Measurements from ENCODE around the gene STX12.
"Not testable (repeated sequence)": the region's sequence is repeated elsewhere in the genome, so short reads cannot be mapped to it uniquely, and the experiment has no call there.

STX12 gene

DNA sequence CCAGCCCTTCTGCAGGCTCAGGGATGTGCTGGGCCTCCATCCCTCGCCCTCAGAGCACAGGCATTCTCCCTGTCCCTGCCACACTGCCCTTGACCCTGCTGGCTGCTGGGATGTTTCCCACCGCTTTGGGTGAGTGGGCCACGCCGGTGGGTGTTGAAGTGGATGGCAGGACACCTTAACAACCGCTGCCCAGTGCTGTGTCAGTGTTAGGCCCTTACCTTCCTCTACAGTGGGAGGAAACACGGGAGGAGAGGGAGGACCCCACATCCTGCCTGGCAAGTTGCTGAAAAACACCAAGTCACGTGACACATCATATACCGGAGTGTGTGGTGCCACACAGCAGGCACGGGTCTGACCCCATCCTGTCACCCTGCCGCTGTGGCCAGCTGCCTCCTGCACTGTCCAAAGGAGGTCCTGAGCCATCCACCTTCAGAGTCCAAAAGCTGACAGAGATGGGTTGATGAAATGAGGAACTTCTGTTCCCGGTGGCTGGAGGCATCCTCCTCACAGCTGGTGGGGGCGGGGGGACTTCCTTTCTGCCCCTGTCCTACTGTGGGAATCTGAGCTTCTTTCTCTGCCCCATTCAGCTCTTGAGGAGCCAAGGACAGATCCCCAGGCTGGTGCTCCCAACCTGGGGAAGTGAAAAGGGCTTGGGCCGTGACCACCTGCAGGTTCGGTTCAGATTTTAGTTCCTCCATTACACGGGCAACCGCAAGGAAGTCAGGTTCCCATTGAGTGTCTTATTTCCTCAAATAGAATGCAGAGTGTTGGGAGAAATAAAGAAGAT, 96.1 kb downstream of the STX12 start:
- DNase-seq (ENCODE audit: low read depth): no peak

DNA sequence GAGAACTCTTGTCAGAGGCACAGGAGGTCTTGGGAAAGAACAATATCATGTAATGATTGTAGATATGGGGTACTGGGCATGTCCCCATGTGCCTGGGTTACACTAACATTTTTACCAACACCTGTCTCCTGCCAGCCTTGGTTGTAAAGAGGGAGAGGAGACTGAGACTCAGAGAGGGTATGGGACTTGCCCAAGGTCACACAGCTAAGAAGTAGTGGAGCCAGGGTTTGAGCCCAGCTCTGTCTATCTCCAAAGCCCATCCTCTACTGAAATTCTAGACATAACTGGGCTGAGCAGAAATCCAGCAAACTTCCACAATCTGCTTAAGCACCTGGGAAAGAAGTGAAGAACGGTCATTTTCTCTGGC, 96.7 kb downstream of the STX12 start:
- no peak for DNase-seq (ENCODE audit: low read depth)

DNA sequence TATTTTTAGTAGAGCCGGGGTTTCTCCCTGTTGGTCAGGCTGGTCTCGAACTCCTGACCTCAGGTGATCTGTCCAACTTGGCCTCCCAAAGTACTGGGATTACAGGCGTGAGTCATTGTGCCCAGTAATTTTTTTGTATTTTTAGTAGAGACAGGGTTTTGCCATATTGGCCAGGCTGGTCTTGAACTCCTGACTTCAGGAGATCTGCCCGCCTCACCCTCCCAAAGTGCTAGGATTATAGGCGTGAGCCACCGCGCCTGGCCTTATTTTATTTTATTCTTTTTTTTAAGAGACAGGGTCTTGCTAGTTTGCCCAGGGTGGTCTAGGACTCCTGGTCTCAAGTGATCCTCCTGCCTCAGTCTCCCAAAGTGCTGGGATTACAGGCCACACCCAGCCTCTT, 98.1 kb downstream of the STX12 start:
- DNase-seq (ENCODE audit: low read depth): not testable (repeated sequence)

DNA sequence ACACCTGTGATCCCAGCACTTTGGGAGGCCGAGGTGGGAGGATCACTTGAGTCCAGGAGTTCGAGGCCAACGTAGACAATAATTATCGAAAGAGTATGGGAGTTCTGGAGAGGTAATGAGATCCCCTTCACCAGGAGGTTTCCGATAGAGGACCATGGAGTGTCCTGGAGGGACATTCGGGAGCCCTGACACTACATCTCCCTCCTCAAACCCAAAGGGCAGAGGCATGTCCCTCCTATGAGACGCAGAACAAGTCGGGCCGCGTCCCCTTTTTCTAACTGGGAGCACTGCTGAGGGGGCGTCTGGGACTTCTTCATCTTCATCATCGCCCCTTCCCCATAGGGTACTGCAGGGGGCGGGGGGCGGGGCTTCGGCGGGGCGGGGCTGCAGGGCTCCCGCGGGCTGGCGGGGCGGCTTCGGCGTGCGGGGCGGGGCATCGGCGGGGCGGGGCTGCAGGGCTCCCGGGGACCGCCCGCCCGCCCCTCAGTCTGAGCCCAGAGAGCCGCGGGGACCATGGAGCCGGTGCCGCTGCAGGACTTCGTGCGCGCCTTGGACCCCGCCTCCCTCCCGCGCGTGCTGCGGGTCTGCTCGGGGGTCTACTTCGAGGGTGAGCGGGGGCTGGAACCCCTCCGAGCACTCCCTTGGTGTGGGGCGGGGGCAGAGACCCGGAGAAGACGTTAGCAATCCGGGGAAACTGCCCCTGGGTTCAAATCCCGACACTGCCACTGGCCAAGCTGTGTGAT, 99.2 kb downstream of the STX12 start, which contains the start of gene THEMIS2:
Gene THEMIS2 (plus strand): TSS at position 486 of the 743 bp plus-strand sequence. CDS start 28 bp downstream, at position 514.
- no peak for DNase-seq (ENCODE audit: low read depth)

DNA sequence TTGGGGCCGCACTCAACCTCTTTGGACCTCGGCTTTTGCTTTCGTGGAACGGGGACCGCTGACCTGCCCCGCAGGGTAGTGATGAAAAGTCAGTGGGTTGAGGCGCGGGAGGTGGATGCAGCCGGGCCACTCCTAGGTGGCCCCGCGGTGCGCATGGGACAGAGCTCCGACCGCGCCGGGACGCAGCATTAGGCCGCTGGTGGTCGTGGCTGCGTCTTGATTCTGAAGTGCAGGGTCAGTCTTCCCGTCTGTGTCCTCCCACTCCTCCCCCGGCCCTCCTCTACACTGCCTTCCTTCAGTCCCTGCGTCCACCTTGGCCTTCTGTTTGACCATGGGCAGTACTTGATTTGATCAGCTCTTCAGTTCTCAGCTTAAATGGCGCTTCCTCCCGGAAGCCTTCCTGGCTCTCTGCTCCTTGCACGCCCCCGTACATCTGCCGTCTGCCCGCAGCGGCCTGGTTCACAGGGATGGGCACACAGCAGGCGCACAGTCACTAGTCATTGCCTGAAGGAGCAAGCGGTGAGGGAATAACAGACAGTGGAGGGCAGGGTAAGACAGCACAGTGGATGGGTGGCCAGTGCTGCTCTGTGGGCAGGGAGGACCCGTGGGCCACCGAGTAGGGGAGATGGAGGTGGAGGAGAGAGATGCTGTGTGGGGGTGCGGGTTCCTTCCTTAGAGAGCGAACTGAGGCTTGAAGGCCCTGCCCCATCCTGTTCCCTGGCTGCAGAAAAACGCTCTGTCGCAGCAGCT, 100.0 kb downstream of the STX12 start:
- DNase-seq (ENCODE audit: low read depth): no peak

DNA sequence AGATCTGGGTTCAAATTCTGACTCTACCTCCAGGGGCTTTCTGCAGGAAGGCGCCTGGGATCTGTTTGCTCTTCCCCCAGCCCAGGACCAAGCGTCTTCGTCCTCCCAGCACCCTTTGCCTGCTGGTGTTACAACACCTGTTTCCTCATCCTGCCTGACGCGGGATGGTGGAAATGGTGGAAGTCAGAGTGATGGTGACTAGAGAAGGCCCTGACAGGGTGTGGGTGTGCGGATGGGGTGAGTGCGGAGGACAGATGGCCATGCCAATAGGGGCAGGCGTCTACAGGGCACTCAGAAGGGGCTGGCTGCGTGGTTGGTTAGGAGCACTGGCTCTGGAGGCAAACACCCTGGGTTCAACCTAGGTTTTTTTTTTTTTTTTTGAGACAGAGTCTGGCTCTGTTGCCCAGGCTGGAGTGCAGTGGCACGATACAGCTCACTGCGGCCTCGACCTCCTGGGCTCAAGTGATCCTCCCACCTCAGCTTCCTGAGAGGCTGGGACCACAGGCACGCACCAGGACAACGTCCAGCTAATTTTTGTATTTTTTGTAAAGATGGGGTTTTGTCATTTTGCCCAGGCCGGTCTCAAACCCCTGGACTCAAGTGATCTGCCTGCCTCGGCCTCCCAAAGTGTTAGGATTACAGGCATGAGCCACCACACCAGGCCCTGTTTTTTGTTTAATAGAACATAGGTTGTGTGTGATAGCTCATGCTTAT, 100.8 kb downstream of the STX12 start:
- no peak for DNase-seq (ENCODE audit: low read depth)

All from fibroblast of the conjunctiva (primary cell).